ENCODE results near the gene PRC1.
A peak's percentile ranks its signal among the peaks of the same experiment; 100 is the strongest.

Gene PRC1

GRCh38 chr15:90989040-90989768 lies 5.1 kb downstream of the PRC1 start:
- DNase-seq (ENCODE audit: low spot score), result no peak

GRCh38 chr15:90988296-90988695 lies 6.0 kb downstream of the PRC1 start:
- DNase-seq (ENCODE audit: low spot score), result no peak

- no peak for DNase-seq (ENCODE audit: low spot score)
These were observed 6.7 kb downstream of the PRC1 start for GRCh38 chr15:90987561-90988141.

GRCh38 chr15:90986790-90987507 lies 7.4 kb downstream of the PRC1 start:
- DNase-seq (ENCODE audit: low spot score), result no peak

GRCh38 chr15:90982135-90982534 lies 12.2 kb downstream of the PRC1 start:
- peak; percentile 54 for DNase-seq (ENCODE audit: low spot score)

GRCh38 chr15:90981681-90982080 lies 12.7 kb downstream of the PRC1 start:
- no peak for DNase-seq (ENCODE audit: low spot score)

GRCh38 chr15:90979582-90979981 lies 14.8 kb downstream of the PRC1 start:
- DNase-seq (ENCODE audit: low spot score), result no peak

- no peak for DNase-seq (ENCODE audit: low spot score)
These were observed 20.1 kb downstream of the PRC1 start for GRCh38 chr15:90974216-90974615.

GRCh38 chr15:90972133-90972532 lies 22.2 kb downstream of the PRC1 start:
- DNase-seq (ENCODE audit: low spot score), result no peak

GRCh38 chr15:90970274-90970673 lies 24.1 kb downstream of the PRC1 start:
- DNase-seq (ENCODE audit: low spot score), result no peak

- DNase-seq (ENCODE audit: low spot score), result no peak
These were observed 25.9 kb downstream of the PRC1 start for GRCh38 chr15:90968434-90968833.

GRCh38 chr15:90967206-90967605 lies 27.1 kb downstream of the PRC1 start:
- no peak for DNase-seq (ENCODE audit: low spot score)

- DNase-seq (ENCODE audit: low spot score), result no peak
These were observed 28.1 kb downstream of the PRC1 start for GRCh38 chr15:90966262-90966661.

- no peak for DNase-seq (ENCODE audit: low spot score)
These were observed 32.3 kb downstream of the PRC1 start for GRCh38 chr15:90962021-90962420.

GRCh38 chr15:90960298-90961091 lies 33.8 kb downstream of the PRC1 start:
- no peak for DNase-seq (ENCODE audit: low spot score)

GRCh38 chr15:90959894-90960293 lies 34.4 kb downstream of the PRC1 start:
- no peak for DNase-seq (ENCODE audit: low spot score)

- DNase-seq (ENCODE audit: low spot score), result no peak
These were observed 35.2 kb downstream of the PRC1 start for GRCh38 chr15:90959028-90959595.

GRCh38 chr15:90957791-90958190 lies 36.5 kb downstream of the PRC1 start:
- DNase-seq (ENCODE audit: low spot score), result no peak

- no peak for DNase-seq (ENCODE audit: low spot score)
These were observed 37.1 kb downstream of the PRC1 start for GRCh38 chr15:90957031-90957790.

- peak; percentile 69 for DNase-seq (ENCODE audit: low spot score)
These were observed 37.9 kb downstream of the PRC1 start for GRCh38 chr15:90956274-90957030.
